Nephron (organoid): ENCODE data around the gene NLRP8.

Experiments used
- H3K27ac Mint-ChIP-seq, 3 experiments: 2 replicates each; pipeline ENCODE4 v1.8.0; 2020; ENCODE audit warnings: mixed read lengths in 3 of 3, mild to moderate bottlenecking in 2 of 3, moderate library complexity in 1 of 3
- H3K27me3 Mint-ChIP-seq: 2 replicates; pipeline ENCODE4 v1.8.0; 2021; ENCODE audit warnings: low read depth, mild to moderate bottlenecking, moderate library complexity, mixed read lengths
- H3K36me3 Mint-ChIP-seq: 2 replicates; pipeline ENCODE4 v1.8.0; 2020; ENCODE audit warnings: low read depth, mixed read lengths
- H3K4me1 Mint-ChIP-seq: 2 replicates; pipeline ENCODE4 v1.8.0; 2020; ENCODE audit warnings: mixed read lengths
- H3K4me3 Mint-ChIP-seq, 3 experiments: 2 replicates each; pipeline ENCODE4 v1.8.0; 2020; ENCODE audit warnings: mild to moderate bottlenecking in 3 of 3, mixed read lengths in 3 of 3, moderate library complexity in 2 of 3
- H3K9me3 Mint-ChIP-seq: 2 replicates; pipeline ENCODE4 v1.8.0; 2020; ENCODE audit warnings: mixed read lengths
- CTCF ChIP-seq, 3 experiments: fragments of 200-600 bp; sonication (generic); IDR thresholded peaks; one replicate each; pipeline ENCODE4 v1.5.0; 2021; ENCODE audit warnings: antibody characterized with exemption in 3 of 3; ENCODE audit not compliant: unreplicated experiment in 3 of 3

The NLRP8 gene

GRCh38 chr19:55956431-55956830 lies 8.8 kb downstream of the NLRP8 start:
- no peak for TF ChIP-seq CTCF (IDR thresholded peaks at IDR 0.05; ENCODE audit: unreplicated experiment in 3 of 3)

GRCh38 chr19:55958356-55958755 lies 10.7 kb downstream of the NLRP8 start:
- H3K9me3 Mint-ChIP-seq, result peaks cover 23% of the 10 kb centered on the region
- TF ChIP-seq CTCF (IDR thresholded peaks at IDR 0.05; ENCODE audit: unreplicated experiment in 3 of 3), result no peak
- H3K27me3 Mint-ChIP-seq, result no peaks in the 10 kb centered on the region
- no peaks in the 10 kb centered on the region for H3K36me3 Mint-ChIP-seq
- H3K4me1 Mint-ChIP-seq, result no peaks in the 10 kb centered on the region
- no peak overlapping the region for H3K27ac Mint-ChIP-seq
- H3K4me3 Mint-ChIP-seq, result no peak overlapping the region

More at GRCh38 chr19:55956431-55956830, 8.8 kb downstream of the NLRP8 start:
- Mint-ChIP-seq H3K36me3 (no peaks in the 10 kb centered on the region), H3K27me3 (no peaks in the 10 kb centered on the region), H3K4me3 (no peak overlapping the region), H3K9me3 (peaks cover 22% of the 10 kb centered on the region), H3K27ac (no peak overlapping the region), H3K4me1 (no peaks in the 10 kb centered on the region)

GRCh38 chr19:55959996-55960675 lies 12.5 kb downstream of the NLRP8 start:
- Mint-ChIP-seq H3K4me3 (no peak overlapping the region), H3K36me3 (no peaks in the 10 kb centered on the region), H3K4me1 (no peaks in the 10 kb centered on the region), H3K27ac (no peak overlapping the region), H3K27me3 (no peaks in the 10 kb centered on the region), H3K9me3 (peaks cover 24% of the 10 kb centered on the region)
- no peak for TF ChIP-seq CTCF (IDR thresholded peaks at IDR 0.05; ENCODE audit: unreplicated experiment in 3 of 3)

GRCh38 chr19:55962186-55962585 lies 14.6 kb downstream of the NLRP8 start:
- H3K9me3 Mint-ChIP-seq, result peaks cover 32% of the 10 kb centered on the region
- no peak overlapping the region for H3K27ac Mint-ChIP-seq
- TF ChIP-seq CTCF (IDR thresholded peaks at IDR 0.05; ENCODE audit: unreplicated experiment in 3 of 3), result no peak
- H3K36me3 Mint-ChIP-seq, result peaks cover 4% of the 10 kb centered on the region
- no peaks in the 10 kb centered on the region for H3K4me1 Mint-ChIP-seq
- no peaks in the 10 kb centered on the region for H3K27me3 Mint-ChIP-seq
- no peak overlapping the region for H3K4me3 Mint-ChIP-seq

GRCh38 chr19:55973982-55974381 lies 26.4 kb downstream of the NLRP8 start:
- no peaks in the 10 kb centered on the region for H3K36me3 Mint-ChIP-seq
- no peak overlapping the region for H3K27ac Mint-ChIP-seq
- H3K27me3 Mint-ChIP-seq, result no peaks in the 10 kb centered on the region
- peaks cover 62% of the 10 kb centered on the region for H3K9me3 Mint-ChIP-seq
- no peaks in the 10 kb centered on the region for H3K4me1 Mint-ChIP-seq
- H3K4me3 Mint-ChIP-seq, result no peak overlapping the region
- TF ChIP-seq CTCF (IDR thresholded peaks at IDR 0.05; ENCODE audit: unreplicated experiment in 3 of 3), result no peak

- Mint-ChIP-seq H3K27ac (no peak overlapping the region), H3K4me3 (no peak overlapping the region), H3K4me1 (no peaks in the 10 kb centered on the region), H3K27me3 (no peaks in the 10 kb centered on the region), H3K9me3 (peaks cover 29% of the 10 kb centered on the region), H3K36me3 (no peaks in the 10 kb centered on the region)
- no peak for TF ChIP-seq CTCF (IDR thresholded peaks at IDR 0.05; ENCODE audit: unreplicated experiment in 3 of 3)
These were observed 32.8 kb downstream of the NLRP8 start for GRCh38 chr19:55980415-55980814.
